DMS 273 treated with DMSO at 0.1 percent for 48 hours (cell line): ENCODE measurements around the gene APOA4.
"Not testable (repeated sequence)": the region's sequence is repeated elsewhere in the genome, so short reads cannot be mapped to it uniquely, and the experiment has no call there.

ENCODE experiments used
- DNase-seq: peaks from one replicate; lab custom pipeline; 2025; lab: John Stamatoyannopoulos, UW

Gene APOA4

GRCh38 chr11:116847612-116848011, 24.5 kb upstream of the APOA4 start:
- DNase-seq = no peak

DNA sequence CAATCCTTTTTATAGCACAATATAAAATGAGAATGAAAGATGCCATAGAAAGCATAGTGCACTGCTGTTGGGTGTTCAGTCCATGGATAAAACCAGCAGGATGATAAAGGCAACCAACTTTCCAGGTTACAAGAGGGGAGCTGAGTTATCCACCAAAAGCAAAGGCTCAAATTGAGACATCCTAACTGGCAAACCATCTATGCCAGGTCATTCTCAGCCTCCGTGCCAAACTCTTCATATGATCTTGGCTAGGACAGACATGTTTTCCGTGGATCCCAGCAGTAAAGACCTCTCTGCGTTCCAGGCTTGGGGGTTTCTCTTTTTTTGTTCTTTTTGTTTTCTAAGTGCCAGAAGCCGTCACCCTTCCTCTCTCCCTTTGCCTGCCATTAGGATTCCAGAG, 21.6 kb upstream of the APOA4 start:
- no peak for DNase-seq

- DNase-seq = no peak
Observed at GRCh38 chr11:116843661-116844060, 20.6 kb upstream of the APOA4 start.

DNA sequence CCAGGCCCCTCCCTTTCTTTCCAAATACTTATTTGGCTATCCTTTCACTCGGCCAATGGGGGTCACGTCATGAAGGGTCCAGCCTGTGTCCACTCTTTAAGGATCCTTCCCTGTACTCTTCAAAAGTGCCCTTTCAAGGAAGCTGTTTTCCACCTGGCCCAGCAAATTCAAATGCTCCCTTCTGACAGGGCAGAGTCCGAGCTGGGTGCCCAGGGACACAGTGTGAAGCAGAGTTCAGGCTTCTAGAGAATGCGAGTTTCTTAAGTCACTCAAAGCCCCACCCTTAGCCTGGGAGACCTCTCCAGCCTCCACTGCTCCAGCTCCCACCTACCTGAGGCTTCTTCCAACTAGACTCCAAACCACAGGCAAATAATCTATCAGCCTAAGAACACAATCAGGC, 19.8 kb upstream of the APOA4 start:
- no peak for DNase-seq

- DNase-seq = no peak
Observed at GRCh38 chr11:116842117-116842516, 19.0 kb upstream of the APOA4 start.

DNA sequence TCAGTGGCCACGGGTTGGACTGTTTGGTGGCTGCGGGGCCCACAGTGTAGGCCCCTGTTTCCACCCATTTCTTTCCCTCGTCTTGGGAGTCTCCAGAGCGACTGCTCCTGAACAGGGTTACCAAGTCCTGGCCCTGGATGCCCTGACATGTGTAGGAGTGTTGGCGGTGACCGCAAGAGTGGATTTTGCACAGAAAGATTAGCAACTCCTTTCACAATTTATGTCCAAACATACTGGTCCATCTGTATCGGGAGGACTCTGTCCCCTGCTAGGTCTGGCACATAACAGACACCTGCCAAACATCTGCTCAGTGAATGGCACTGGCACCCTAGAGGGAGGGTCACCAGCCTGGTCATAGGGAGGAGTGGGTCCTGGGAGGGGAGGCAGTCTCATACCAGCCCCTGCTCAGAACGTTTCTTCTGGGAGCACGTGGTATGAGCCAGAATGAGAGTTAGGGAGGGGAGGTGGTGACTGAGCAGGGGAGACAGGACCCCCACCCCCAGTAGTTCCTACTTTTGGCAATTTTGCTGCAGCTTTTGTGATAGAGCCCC, 17.7 kb upstream of the APOA4 start:
- no peak for DNase-seq

DNA sequence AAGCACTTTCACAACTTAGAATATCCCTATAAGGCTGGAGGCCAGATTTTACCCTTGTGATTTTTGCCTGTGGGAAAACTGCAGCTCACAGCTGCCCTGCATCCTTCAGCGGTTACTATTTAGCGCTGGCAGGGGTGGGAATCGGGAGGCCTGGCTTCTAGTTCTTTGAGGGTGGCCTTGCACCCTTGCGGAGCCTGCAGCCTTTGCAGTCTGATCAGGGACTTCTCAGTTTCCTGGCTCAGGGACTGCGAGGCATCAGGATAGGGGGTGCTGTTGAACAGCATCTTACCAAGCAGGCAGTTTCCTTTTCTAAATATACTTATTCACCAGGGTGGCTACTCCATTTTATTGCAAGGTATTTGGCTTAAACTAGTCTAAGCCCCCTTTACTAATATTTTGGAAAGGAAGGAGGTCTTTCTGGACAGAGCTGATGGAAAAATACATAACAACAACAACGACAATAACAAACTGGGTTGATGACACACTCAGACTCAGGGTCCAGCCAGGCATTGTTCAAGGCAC, 17.2 kb upstream of the APOA4 start:
- DNase-seq = no peak

DNA sequence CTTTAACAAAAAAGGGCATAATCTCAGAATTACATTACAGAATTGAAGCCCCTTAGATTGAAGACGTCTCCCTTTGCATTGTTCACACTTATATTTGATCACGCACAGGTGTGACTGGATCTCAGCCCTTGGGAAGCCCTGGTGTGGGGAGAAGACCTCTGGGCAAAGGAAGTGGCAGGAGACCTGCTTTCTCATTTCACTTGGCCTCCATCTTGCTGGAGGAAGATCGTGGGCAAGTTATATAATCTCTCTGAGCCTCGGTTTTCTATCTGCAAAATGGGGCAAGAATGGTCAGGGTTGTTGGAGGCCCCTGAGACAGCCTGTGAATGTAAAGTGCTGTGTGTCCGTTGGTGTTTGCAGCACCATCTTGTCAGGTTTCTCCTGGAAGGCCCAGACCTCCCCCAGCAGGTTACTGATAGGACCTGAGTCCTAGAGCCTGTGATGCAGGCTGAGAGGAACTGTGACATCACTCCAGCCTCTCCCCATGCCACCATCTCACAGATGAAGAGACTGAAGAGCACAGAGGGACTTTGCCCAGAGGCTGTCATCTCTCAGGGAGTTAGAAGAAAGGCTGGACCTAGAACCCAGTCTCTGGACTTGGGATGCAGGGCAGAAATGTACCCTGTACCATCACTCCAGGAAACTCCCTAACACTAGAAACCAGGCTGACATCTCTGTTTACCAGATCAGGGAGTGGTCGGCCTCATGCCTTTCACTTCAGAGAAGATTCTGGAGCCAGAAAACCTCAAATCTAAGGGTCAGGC, 15.4 kb upstream of the APOA4 start:
- no peak for DNase-seq

GRCh38 chr11:116837231-116838091, 14.4 kb upstream of the APOA4 start, which contains the start of gene APOA1:
Gene APOA1 (minus strand): TSS chr11:116837622. CDS start chr11:116837387, 235 bp downstream.
- no peak for DNase-seq

DNA sequence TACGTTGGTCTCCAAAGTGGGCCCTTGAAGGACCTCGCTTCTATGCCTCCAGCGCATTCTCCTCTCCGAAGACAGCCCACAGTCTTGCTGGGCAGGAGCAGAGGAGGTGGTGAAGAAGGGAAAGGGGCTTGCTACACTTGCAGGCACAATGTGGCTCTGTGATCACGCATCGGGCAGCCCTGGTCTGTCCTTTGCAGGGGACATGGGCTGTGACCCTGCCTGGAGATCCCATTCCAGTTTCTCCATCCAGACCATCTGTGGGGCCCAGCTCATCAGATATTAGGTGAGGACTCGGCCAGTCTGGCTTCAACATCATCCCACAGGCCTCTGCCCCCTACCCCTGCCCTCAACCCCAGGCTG, 13.5 kb upstream of the APOA4 start:
- DNase-seq = no peak

GRCh38 chr11:116835791-116836631, 12.9 kb upstream of the APOA4 start:
- peak; percentile 60 for DNase-seq

DNA sequence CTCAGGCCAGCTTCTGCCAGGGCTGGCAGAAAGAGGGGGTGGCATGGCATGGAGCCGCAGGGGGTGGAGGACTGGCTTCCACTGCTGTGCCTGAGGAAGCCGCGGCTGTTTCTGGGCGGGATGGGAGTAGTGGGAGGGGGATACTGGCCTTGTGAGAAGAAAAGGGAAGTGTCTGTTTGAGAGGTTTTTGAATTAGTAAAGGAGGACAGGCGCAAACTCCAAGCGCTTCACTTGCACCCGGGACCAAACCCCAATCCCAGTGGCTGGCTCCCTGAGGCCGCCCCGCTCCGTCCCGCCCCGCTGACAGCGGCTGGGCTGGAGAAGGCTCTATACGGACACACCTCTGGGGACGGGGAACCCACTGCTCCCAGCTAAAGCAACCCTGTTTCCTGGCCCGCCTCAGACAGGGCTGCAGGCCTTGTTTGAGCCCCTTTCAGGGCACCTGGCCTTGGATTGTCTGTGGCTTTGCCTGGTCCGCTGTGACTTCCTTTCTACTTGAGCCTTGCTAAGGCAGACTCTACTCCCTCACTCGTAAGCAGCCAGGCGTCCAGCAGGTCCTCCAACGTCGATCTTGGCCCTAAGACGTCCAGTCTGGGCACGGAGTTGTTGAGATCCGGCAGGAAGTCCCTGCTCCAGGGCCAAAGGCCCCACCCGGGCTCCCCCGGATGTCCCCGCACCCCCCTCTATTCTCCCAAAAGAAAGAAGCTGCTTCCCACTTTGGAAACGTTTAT, 12.1 kb upstream of the APOA4 start:
- no peak for DNase-seq

DNA sequence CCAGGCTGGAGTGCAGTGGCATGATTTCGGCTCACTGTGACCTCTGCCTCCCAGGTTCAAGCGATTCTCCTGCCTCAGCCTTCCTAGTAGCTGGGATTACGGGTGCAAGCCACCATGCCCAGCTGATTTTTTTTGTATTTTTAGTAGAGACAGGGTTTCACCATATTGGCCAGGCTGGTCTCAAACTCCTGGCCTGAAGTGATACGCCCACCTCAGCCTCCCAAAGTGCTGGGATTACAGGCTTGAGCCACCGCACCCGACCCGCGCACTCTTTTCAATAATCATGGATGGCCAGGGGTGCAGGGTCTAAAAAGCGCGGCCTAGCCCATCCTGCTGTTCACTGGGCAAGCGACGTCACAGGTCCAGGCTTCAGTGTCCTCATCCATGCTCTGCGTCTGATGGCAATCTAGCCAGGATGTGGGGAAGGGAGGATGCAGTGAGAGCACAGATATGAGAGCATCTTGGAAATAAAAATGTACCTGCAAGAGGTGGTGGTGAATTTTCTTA, 11.5 kb upstream of the APOA4 start:
- DNase-seq = not testable (repeated sequence)

- no peak for DNase-seq
Observed at GRCh38 chr11:116833816-116834534, 10.9 kb upstream of the APOA4 start.

DNA sequence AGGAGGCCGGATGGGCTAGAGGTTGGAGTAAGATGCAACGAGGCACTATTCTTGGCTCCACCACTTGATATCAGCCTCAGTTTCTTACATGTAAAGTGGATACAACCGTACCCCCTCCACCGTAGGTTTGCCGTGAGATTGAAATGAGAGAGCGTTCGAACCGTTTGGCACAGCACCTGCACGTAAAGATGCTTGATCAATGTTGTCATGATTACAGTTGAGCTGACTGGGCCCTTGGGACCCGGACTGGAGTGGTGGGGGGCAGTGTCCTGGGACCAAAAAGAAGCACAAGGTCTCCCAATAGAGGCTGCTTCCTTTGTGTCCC, 10.3 kb upstream of the APOA4 start:
- no peak for DNase-seq

- no peak for DNase-seq
Observed at GRCh38 chr11:116832350-116833290, 9.5 kb upstream of the APOA4 start.

DNA sequence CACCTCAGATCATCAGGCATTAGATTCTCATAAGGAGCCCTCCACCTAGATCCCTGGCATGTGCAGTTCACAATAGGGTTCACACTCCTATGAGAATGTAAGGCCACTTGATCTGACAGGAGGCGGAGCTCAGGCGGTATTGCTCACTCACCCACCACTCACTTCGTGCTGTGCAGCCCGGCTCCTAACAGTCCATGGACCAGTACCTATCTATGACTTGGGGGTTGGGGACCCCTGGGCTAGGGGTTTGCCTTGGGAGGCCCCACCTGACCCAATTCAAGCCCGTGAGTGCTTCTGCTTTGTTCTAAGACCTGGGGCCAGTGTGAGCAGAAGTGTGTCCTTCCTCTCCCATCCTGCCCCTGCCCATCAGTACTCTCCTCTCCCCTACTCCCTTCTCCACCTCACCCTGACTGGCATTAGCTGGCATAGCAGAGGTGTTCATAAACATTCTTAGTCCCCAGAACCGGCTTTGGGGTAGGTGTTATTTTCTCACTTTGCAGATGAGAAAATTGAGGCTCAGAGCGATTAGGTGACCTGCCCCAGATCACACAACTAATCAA, 8.8 kb upstream of the APOA4 start:
- no peak for DNase-seq

GRCh38 chr11:116830184-116830912, 7.2 kb upstream of the APOA4 start:
- no peak for DNase-seq
